ENCODE results near the gene RECQL.

- TF ChIP-seq SMARCC2 (IDR thresholded peaks at IDR 0.05; ENCODE audit: low read depth) (no peak), NR1H2 (CRISPR knock-in tag; IDR thresholded peaks at IDR 0.05) (no peak)
- TF ChIP-seq, protein P1, sequence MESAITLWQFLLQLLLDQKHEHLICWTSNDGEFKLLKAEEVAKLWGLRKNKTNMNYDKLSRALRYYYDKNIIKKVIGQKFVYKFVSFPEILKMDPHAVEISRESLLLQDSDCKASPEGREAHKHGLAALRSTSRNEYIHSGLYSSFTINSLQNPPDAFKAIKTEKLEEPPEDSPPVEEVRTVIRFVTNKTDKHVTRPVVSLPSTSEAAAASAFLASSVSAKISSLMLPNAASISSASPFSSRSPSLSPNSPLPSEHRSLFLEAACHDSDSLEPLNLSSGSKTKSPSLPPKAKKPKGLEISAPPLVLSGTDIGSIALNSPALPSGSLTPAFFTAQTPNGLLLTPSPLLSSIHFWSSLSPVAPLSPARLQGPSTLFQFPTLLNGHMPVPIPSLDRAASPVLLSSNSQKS (CRISPR knock-in tag; IDR thresholded peaks at IDR 0.05) = no peak
Observed at GRCh38 chr12:21439347-21439746, 62.1 kb downstream of the RECQL start.
